ENCODE results near the gene ARHGAP33. TPM values are rescaled to one million over a fixed set of nuclear protein-coding genes. Genes with fewer than 3 reads are reported as not detected.

Gene ARHGAP33
- total RNA-seq, 1 experiment from 2014 or later, result 43.9 TPM

DNA sequence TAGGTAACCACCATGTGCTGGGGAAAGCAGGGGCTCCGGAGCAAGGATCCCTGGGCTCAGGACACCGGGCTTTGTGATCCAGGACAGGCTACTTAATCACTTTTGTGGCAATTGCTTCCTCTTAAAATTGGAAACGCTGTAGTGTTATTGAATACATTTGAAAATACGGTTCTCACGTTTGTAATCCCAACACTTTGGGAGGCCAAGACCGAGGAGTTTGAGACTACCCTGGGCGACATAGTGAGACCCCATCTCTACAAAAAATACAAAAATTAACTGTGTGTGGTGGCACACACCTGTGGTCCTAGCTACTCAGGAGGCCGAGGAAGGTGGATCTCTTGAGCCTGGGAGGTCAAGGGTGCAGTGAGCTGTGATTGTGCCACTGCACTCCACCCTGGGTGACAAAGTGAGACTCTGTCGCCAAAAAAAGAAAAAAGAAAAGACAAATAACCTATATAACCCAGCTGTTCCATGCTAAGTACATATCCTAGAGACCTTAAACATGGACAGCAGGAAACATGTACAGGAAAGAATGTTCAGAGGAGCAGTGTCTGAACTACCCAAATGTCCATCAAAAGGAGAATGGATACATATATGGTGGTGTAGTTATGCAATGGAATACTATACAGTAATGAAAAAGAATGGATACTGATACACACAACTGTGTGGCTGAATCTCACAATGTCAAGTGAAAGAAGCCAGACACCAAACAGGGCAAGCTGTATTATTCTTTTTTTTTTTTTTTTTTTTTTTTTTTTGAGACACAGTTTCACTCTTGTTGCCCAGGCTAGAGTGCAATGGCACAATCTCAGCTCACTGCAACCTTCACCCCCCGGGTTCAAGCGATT, 37.9 kb downstream of the ARHGAP33 start:
- ChIA-PET POLR2A (no interaction called here), CTCF (interaction anchor here (0.9 to 2.1 kb wide), 2 partner anchors 10 to 118 kb away, joined by 4 to 6 read pairs; no protein-coding TSS in a partner anchor)
- Mint-ChIP-seq H3K27me3 (ENCODE audit: low read depth) (peaks cover 55% of the 10 kb centered on the region), H3K36me3 (no peaks in the 10 kb centered on the region), H3K4me1 (peaks cover 7% of the 10 kb centered on the region), H3K9me3 (peaks cover 4% of the 10 kb centered on the region; the same call in 1 of the 2 replicates), H3K4me3 (no peak overlapping the region), H3K27ac (no peak overlapping the region)
- ATAC-seq (no peak), DNase-seq (ENCODE audit: low spot score) (no peak)
- TF ChIP-seq SMAD3 (CRISPR knock-in tag; IDR thresholded peaks at IDR 0.05; ENCODE audit: borderline replicate concordance) (no peak), ZNF121 (CRISPR knock-in tag; IDR thresholded peaks at IDR 0.05) (no peak), NFYB (CRISPR knock-in tag; conservative IDR thresholded peaks at IDR 0.05; ENCODE audit: low read depth) (no peak), HMGA2 (CRISPR knock-in tag; IDR thresholded peaks at IDR 0.05) (no peak)
- TF ChIP-seq, protein P1, sequence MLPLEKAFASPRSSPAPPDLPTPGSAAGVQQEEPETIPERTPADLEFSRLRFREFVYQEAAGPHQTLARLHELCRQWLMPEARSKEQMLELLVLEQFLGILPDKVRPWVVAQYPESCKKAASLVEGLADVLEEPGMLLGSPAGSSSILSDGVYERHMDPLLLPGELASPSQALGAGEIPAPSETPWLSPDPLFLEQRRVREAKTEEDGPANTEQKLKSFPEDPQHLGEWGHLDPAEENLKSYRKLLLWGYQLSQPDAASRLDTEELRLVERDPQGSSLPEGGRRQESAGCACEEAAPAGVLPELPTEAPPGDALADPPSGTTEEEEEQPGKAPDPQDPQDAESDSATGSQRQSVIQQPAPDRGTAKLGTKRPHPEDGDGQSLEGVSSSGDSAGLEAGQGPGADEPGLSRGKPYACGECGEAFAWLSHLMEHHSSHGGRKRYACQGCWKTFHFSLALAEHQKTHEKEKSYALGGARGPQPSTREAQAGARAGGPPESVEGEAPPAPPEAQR (CRISPR knock-in tag; IDR thresholded peaks at IDR 0.05), result no peak
- TF ChIP-seq, protein P2, sequence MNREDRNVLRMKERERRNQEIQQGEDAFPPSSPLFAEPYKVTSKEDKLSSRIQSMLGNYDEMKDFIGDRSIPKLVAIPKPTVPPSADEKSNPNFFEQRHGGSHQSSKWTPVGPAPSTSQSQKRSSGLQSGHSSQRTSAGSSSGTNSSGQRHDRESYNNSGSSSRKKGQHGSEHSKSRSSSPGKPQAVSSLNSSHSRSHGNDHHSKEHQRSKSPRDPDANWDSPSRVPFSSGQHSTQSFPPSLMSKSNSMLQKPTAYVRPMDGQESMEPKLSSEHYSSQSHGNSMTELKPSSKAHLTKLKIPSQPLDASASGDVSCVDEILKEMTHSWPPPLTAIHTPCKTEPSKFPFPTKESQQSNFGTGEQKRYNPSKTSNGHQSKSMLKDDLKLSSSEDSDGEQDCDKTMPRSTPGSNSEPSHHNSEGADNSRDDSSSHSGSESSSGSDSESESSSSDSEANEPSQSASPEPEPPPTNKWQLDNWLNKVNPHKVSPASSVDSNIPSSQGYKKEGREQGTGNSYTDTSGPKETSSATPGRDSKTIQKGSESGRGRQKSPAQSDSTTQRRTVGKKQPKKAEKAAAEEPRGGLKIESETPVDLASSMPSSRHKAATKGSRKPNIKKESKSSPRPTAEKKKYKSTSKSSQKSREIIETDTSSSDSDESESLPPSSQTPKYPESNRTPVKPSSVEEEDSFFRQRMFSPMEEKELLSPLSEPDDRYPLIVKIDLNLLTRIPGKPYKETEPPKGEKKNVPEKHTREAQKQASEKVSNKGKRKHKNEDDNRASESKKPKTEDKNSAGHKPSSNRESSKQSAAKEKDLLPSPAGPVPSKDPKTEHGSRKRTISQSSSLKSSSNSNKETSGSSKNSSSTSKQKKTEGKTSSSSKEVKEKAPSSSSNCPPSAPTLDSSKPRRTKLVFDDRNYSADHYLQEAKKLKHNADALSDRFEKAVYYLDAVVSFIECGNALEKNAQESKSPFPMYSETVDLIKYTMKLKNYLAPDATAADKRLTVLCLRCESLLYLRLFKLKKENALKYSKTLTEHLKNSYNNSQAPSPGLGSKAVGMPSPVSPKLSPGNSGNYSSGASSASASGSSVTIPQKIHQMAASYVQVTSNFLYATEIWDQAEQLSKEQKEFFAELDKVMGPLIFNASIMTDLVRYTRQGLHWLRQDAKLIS (CRISPR knock-in tag; IDR thresholded peaks at IDR 0.05; ENCODE audit: borderline replicate concordance), result no peak
- TF ChIP-seq, protein P3, sequence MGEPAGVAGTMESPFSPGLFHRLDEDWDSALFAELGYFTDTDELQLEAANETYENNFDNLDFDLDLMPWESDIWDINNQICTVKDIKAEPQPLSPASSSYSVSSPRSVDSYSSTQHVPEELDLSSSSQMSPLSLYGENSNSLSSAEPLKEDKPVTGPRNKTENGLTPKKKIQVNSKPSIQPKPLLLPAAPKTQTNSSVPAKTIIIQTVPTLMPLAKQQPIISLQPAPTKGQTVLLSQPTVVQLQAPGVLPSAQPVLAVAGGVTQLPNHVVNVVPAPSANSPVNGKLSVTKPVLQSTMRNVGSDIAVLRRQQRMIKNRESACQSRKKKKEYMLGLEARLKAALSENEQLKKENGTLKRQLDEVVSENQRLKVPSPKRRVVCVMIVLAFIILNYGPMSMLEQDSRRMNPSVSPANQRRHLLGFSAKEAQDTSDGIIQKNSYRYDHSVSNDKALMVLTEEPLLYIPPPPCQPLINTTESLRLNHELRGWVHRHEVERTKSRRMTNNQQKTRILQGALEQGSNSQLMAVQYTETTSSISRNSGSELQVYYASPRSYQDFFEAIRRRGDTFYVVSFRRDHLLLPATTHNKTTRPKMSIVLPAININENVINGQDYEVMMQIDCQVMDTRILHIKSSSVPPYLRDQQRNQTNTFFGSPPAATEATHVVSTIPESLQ (CRISPR knock-in tag; IDR thresholded peaks at IDR 0.05), result no peak

DNA sequence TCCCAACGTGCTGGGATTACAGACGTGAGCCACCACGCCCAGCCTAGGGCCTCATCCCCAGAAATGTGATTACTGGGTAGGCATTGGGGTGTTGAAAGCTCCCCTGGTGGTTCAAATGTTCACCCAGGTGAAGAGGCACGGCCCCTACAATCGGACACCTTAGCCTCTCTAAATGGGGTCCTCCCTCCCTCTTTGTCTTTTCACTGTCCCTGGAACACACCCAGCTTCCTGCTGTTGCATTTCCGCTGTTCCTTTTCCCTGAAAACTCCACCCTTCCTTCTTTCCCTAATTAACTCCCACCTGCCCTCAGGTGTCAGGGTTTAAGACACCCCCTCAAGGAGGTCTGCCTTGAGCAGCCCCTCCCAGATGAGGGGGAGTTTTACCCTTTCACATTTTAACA, 40.9 kb downstream of the ARHGAP33 start:
- ATAC-seq (peak; percentile 83), DNase-seq (ENCODE audit: low spot score) (no peak)
- H3K27me3 Mint-ChIP-seq (ENCODE audit: low read depth), result peaks cover 56% of the 10 kb centered on the region
- H3K9me3 Mint-ChIP-seq, result peaks cover 4% of the 10 kb centered on the region; the same call in 1 of the 2 replicates
- ChIA-PET CTCF (interaction anchor here (0.6 to 2.0 kb wide), 3 partner anchors 32 to 881 kb away, joined by 3 to 8 read pairs (median 3); partner anchors contain the start of gene LIN37), POLR2A (interaction anchor here (0.6 to 0.8 kb wide), 2 partner anchors 12 to 474 kb away, joined by 3 read pairs; no protein-coding TSS in a partner anchor)
- peaks cover 10% of the 10 kb centered on the region for H3K4me1 Mint-ChIP-seq
- peak; percentile 41; the same call in 1 of the 2 replicates for TF ChIP-seq TEAD1 (CRISPR knock-in tag; IDR thresholded peaks at IDR 0.05)
- peak; percentile 44; the same call in 1 of the 2 replicates for TF ChIP-seq ETV6 (CRISPR knock-in tag; IDR thresholded peaks at IDR 0.05)
- TF ChIP-seq GABPB1 (CRISPR knock-in tag; IDR thresholded peaks at IDR 0.05), result no peak
- no peak for TF ChIP-seq JUN (CRISPR knock-in tag; IDR thresholded peaks at IDR 0.05)
- TF ChIP-seq IRF2 (CRISPR knock-in tag; IDR thresholded peaks at IDR 0.05; ENCODE audit: borderline replicate concordance, low read depth), result no peak
- TF ChIP-seq ZNF121 (CRISPR knock-in tag; IDR thresholded peaks at IDR 0.05), result peak; percentile 71; the same call in 1 of the 2 replicates
- TF ChIP-seq, protein P4, sequence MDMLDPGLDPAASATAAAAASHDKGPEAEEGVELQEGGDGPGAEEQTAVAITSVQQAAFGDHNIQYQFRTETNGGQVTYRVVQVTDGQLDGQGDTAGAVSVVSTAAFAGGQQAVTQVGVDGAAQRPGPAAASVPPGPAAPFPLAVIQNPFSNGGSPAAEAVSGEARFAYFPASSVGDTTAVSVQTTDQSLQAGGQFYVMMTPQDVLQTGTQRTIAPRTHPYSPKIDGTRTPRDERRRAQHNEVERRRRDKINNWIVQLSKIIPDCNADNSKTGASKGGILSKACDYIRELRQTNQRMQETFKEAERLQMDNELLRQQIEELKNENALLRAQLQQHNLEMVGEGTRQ (CRISPR knock-in tag; IDR thresholded peaks at IDR 0.05), result 0 out of 2 replicates have a peak, but pooled peaks have one; percentile 18
- no peak for TF ChIP-seq FOXK1 (CRISPR knock-in tag; IDR thresholded peaks at IDR 0.05)
- TF ChIP-seq SMAD3 (CRISPR knock-in tag; IDR thresholded peaks at IDR 0.05; ENCODE audit: borderline replicate concordance), result no peak
- H3K27ac Mint-ChIP-seq, result peak overlapping the region; percentile 98
- no peaks in the 10 kb centered on the region for H3K36me3 Mint-ChIP-seq
- H3K4me3 Mint-ChIP-seq, result peak overlapping the region; percentile 27; the same call in 1 of the 2 replicates

All from WTC11 (cell line).